ENCODE data around the gene BABAM2. TPM values are rescaled to one million over a fixed set of nuclear protein-coding genes. Genes with fewer than 3 reads are reported as not detected.
A peak's percentile ranks its signal among the peaks of the same experiment; 100 is the strongest.

Gene BABAM2
- total and polyA plus RNA-seq, 2 of the 4 experiments (the other 2 are of a cell fraction), result 20.9 to 23.1 TPM

- Histone ChIP-seq H4K20me1 (ENCODE audit: insufficient read depth, low read length) (no peaks in the 10 kb centered on the region), H2AK5ac (ENCODE audit: low read depth, low read length) (0 out of 2 replicates have a peak overlapping the region, but pooled peaks have one; percentile 1), H3K27ac (ENCODE audit: insufficient read depth, low read length) (peak overlapping the region; percentile 81), H3K4me1 (ENCODE audit: control insufficient read depth, insufficient read depth, low read length) (peaks cover 14% of the 10 kb centered on the region), H4K8ac (ENCODE audit: low read depth in 2 of 2, low read length in 2 of 2) (peak overlapping the region; percentile 0 to 54), H2AK9ac (replicated peaks; ENCODE audit: low read depth, low read length, poor library complexity) (no peak overlapping the region), H3K4ac (ENCODE audit: low read depth, low read length) (peak overlapping the region; percentile 12; the same call in 1 of the 2 replicates), H3K9ac (ENCODE audit: low read depth, low read length) (no peak overlapping the region), H3K9me1 (ENCODE audit: insufficient read depth, low read length) (peaks cover 3% of the 10 kb centered on the region; the same call in 1 of the 2 replicates), H4K91ac (ENCODE audit: insufficient read depth, low read depth, low read length) (peak overlapping the region; percentile 30), H2BK20ac (ENCODE audit: low read depth, low read length) (peak overlapping the region; percentile 32; the same call in 1 of the 2 replicates), H3K4me3 (ENCODE audit: insufficient read depth, low read depth, low read length) (no peak overlapping the region), H3K27me3 (ENCODE audit: control insufficient read depth, insufficient read depth, low read length) (no peaks in the 10 kb centered on the region), H3K56ac (ENCODE audit: extremely low read depth, insufficient read depth, low read length) (no peak overlapping the region; the same call in 1 of the 2 replicates), H3K79me1 (ENCODE audit: low read depth in 1 of 2, low read length in 2 of 2) (peaks cover 20 to 29% of the 10 kb centered on the region in 2 experiments), H3K36me3 (ENCODE audit: control insufficient read depth, insufficient read depth, low read length) (no peaks in the 10 kb centered on the region), H2BK120ac (ENCODE audit: low read depth, low read length) (peak overlapping the region; percentile 63; the same call in 1 of the 2 replicates), H3K4me2 (ENCODE audit: low read depth, low read length) (peak overlapping the region; percentile 5; the same call in 1 of the 2 replicates), H2BK5ac (ENCODE audit: low read depth, low read length, poor library complexity, severe bottlenecking) (peak overlapping the region; percentile 89), H3K18ac (ENCODE audit: low read depth, low read length) (peak overlapping the region; percentile 1; the same call in 1 of the 2 replicates), H3K23ac (ENCODE audit: low read depth, low read length) (0 out of 2 replicates have a peak overlapping the region, but pooled peaks have one; percentile 43), H2AFZ (replicated peaks; ENCODE audit: low read length, poor library complexity) (no peak overlapping the region), H3K14ac (replicated peaks; ENCODE audit: low read depth, low read length) (peak overlapping the region; percentile 39), H3K9me3 (ENCODE audit: control insufficient read depth, insufficient read depth, low read length) (no peaks in the 10 kb centered on the region), H4K5ac (ENCODE audit: low read depth, low read length) (no peak overlapping the region), H2BK15ac (ENCODE audit: low read depth, low read length) (peak overlapping the region; percentile 17; the same call in 1 of the 3 replicates)
- ATAC-seq (ENCODE audit: low read depth), result peak; percentile 32
- BruUV-seq (replicated peaks), result no TSS peak
- intact Hi-C loops (cut with micrococcal nuclease), result loop anchor here (2.0 to 10.0 kb wide), 2 partner anchors 179 to 347 kb away; partner anchors contain the start of gene MRPL33
- in situ Hi-C loops (cut with MboI; ENCODE audit: low sequenced_read_pairs), result no loop called here
- POLR2A ChIA-PET (ENCODE audit: unreplicated experiment), result no interaction called here
- peak; percentile 45 for DNase-seq
- CTCF ChIA-PET, result no interaction called here
- WGBS, 2 experiments (ENCODE audit: extremely low coverage in 2 of 2, insufficient read length in 1 of 2), result no CpG with 5 or more reads among the region's 4 CpGs
- dilution Hi-C loops (cut with HindIII; ENCODE audit: low sequenced_read_pairs, unreplicated experiment), result no loop called here
- no peak for TF ChIP-seq MXI1 (IDR thresholded peaks at IDR 0.05; ENCODE audit: borderline replicate concordance, low read depth, low read length)
- no peak for TF ChIP-seq BHLHE40 (IDR thresholded peaks at IDR 0.05; ENCODE audit: low read depth, low read length)
- no peak for TF ChIP-seq USF2 (IDR thresholded peaks at IDR 0.05; ENCODE audit: low read depth, low read length)
- TF ChIP-seq RCOR1 (IDR thresholded peaks at IDR 0.05; ENCODE audit: insufficient replicate concordance, low read length), result no peak
- no peak for TF ChIP-seq MAZ (IDR thresholded peaks at IDR 0.05; ENCODE audit: borderline replicate concordance, low read depth, low read length)
- peak; percentile 17 for TF ChIP-seq RAD21 (IDR thresholded peaks at IDR 0.05; ENCODE audit: low read length)
Measured at GRCh38 chr2:27954221-27954673, 63.7 kb downstream of the BABAM2 start.
